Inferior parietal cortex (tissue), 1 donor: ENCODE measurements around the gene WWOX.
A peak's percentile ranks its signal among the peaks of the same experiment; 100 is the strongest.

ENCODE experiments used
- DNase-seq: peaks from one replicate; pipeline ENCODE4 v3.0.0-alpha.2; 2016; ENCODE audit errors: extremely low spot score

Gene WWOX

DNA sequence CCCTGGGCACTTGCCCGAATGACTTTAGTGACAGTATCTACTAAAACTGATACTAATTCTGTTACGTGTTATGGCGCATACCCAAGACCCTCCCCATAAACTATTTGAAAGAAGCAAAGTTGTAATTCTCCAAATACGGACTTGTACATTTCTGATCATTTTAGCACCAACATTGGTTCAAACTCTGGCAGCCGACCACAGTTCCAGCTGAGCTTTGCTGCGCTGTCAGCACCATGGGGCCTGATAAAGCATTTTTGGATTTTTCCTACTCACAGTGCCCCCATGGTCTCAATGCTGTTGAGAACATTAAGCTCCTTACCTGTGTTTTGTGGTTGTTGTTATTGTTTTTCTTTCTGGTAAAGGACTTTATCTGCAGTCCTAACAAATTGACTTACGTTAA lies 1040.3 kb downstream of the WWOX start:
- no peak for DNase-seq

- DNase-seq, result no peak
Observed at GRCh38 chr16:79143026-79143425, 1043.6 kb downstream of the WWOX start.

DNA sequence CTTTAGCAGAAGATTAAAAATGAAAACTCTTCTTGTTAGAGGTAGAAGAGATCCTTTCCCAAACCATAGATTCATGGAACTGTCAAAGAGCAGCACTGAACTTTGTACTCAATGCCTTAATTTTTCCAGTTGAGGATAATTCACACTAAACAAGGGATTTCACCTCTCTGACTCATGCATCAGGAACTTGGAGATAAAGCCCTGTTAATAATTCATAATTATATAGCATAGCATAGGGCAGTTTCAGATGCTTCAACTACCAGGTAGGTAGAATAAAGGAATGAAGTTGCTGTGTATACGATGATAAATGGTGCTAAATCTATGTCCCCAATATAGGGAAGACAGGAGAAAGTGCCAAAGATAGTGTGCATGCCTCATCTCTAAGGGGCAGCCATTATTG lies 1050.7 kb downstream of the WWOX start:
- DNase-seq, result no peak

DNA sequence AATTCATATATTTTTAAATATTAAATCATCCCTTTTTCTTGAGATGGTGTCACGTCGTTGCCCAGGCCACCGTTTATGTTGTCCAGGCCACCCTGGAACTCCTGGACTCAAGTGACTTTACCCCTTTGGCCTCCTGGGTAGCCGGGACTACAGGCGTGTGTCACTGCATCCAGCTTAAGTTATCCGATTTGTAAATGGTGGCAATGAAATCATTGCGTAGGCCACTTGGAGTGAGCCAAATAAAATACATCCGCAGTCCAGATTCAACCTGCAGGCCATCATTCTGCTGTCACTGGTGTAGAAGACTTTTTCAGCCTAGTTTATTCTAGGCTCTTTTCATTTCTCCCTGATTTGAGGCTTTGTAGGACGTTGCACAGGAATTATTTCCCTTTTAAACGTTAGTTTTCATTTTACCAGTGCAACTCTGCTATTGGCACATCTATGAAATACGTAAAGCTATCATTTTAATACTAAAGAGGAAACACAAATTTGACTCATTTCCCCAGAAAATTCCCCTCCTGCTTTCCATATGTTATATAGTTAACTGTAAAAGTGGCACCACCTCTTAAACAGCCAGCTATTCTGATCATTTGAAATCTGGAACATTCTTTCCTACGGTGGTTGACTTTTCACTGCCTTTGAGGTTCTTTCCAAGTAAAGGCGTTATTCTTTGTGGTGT lies 1051.3 kb downstream of the WWOX start:
- DNase-seq, result no peak

- DNase-seq, result peak; percentile 20
Observed at GRCh38 chr16:79154086-79154485, 1054.6 kb downstream of the WWOX start.

DNA sequence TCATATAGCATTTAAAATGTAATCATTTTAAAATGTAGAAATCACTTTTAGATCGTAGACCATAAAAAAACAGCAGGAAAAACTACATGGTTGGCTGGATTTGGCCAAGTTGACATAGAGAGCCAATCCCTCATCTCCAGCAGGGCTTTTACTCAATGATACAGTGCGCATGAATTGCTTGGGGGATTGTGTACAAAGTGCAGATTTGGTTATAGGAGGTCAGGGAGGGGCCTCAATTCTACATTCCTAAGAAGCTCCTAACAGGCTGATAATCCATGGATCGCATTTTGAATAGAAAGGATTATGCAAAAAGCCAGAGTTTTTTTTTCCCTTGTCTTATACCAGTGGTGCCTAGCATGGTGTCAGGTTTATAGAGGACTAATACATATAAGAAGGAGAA lies 1056.0 kb downstream of the WWOX start:
- DNase-seq, result no peak

DNA sequence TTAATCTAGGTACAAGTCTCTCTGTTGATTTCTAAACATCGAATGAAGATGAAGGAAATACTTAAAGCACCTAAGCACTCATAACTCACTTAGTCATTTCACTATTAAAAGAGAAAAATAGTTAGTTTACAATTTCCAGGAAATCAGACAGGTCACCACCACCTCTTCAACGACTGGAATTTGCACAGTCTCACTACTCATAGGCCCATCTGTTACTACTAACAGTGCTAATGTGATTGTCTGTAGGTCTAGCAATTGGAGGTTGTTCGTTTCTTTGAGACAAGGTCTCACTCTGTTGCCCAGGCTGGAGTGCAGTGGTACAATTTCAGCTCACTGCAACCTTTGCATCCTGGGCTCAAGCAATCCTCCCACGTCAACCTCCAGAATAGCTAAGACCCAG lies 1056.5 kb downstream of the WWOX start:
- no peak for DNase-seq

GRCh38 chr16:79156761-79157160 lies 1057.3 kb downstream of the WWOX start:
- DNase-seq, result no peak

GRCh38 chr16:79158337-79158736 lies 1058.9 kb downstream of the WWOX start:
- no peak for DNase-seq

GRCh38 chr16:79159261-79160049 lies 1060.0 kb downstream of the WWOX start:
- DNase-seq, result no peak

DNA sequence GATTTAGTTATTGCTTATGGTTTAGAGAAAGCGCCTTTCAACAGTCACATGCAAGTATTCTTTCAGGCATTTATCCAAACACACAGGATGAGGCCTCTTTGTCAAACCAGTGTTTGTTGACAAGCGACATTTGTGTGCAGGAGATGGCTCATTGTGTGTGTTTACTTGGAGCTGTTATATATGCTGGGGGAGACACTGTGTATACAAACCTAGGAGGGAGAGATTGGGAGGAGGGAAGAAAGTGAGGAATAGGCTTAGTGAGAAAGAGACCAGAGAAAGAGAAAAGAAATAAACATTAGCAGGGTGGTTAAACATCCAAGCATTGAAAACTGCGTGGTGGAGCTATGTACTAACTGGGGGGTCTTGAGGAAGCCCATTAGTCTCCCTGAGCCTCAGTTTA lies 1063.5 kb downstream of the WWOX start:
- DNase-seq, result no peak

- DNase-seq, result no peak
Observed at GRCh38 chr16:79163691-79164387, 1064.4 kb downstream of the WWOX start.

- no peak for DNase-seq
Observed at GRCh38 chr16:79164388-79164995, 1065.0 kb downstream of the WWOX start.

DNA sequence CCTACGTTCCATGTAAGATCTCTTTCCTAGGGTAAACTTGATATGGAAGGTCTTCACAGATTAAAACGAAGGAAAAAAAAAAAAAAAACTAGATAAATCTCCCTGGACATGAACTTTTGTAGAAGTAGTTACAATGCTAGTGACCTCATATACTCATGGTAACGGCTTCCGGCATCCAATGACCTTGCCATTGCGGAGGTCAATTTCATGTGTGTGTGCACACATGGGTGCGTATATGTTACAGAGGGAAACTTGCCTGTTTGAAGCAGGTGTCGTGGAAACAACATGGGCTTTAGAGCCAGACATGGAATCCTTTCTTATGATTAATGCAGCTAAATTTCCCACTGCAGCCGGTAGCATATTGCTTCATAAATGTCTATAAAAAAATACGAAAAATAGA lies 1065.6 kb downstream of the WWOX start:
- DNase-seq, result no peak

GRCh38 chr16:79165506-79165905 lies 1066.1 kb downstream of the WWOX start:
- DNase-seq, result no peak

GRCh38 chr16:79167893-79168292 lies 1068.4 kb downstream of the WWOX start:
- DNase-seq, result no peak

DNA sequence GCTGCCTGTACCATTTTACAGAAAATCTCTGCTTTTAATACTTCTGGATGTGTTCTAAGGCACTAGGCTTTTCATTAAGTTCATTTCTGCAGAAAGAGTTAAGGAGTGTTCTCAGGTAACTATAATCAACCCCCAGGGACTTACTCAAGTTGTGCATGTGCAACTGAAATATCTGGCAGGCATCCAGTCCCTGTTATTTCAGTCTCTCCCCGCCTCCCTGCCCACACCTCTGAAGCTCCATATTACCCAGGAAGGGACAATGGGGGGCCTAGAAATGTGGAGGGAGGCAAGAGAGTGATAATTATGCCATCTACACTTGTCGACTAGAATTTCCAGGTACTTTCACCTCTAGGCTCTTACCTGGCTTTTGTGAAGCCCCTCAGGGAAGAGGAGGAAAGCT lies 1068.9 kb downstream of the WWOX start:
- no peak for DNase-seq

- DNase-seq, result no peak
Observed at GRCh38 chr16:79169239-79169638, 1069.8 kb downstream of the WWOX start.

DNA sequence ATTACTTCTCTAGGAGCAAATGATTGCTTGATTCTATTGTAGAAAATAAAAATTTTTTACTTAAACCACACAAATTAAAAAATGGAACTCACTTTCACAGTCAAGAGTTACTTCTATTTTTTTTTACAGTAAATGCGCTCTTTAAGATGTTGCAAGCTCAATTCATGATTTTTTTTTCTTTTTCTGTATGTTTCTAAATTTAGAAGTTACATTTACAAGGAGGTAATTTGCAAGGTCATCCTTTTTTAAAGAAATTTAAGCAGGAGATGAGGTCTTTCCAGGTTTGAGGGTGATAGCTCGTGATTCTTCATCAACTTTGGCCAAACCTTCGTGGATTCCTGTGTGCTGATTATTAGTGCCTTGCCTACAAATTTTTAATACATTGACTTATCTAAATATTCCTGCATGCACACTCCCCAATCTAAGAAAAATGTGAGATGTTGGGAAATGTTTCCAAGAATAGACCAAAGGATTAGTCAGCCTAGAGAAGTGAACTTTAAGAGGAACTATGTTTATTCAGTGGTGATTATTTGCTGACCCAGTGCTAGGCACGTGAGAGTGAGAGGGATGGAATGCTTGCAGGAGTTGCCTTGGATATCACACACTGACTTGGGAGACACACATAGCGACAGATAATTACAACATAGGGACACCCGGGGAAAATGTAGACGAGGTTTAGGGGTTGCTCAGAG lies 1071.2 kb downstream of the WWOX start:
- no peak for DNase-seq

- DNase-seq, result no peak
Observed at GRCh38 chr16:79171504-79171903, 1072.0 kb downstream of the WWOX start.

DNA sequence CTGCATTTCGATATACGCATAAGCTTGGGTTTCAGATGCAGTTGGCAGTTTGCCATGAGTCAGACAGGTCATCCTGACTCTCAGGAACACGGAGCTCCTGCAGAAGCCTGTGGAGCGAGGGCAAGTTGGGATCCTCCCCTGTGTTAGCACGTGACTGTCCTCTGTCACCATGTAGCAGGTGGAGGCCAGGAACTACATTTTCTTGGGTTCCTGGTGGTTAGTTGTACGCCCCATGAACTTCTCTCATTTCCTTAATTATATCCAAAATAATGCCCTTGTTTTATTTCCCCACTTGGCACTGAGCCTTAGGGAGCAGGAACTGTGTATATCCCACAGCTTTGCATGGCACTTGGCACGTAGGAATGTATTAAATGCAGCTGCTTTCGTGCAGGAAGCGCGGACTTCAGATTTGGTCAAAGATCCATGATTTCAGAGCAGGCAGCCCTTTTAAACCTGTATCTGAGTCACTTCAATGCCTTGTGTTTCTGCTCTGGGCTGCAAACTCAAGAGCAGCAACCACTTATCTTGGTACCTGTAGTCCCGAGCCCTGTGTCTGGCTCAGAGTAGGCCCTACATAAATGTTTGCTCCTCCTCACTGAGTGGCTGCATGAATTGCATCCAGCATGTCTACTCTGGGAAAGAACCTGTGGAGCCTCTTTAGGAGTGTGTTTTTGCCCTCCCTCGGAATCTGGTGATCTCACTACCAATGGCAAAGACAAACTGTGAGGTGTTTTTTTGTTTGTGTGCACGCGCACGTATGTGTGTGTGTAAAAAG lies 1072.7 kb downstream of the WWOX start:
- DNase-seq, result no peak
